IPS DF 19.7 (cell line): ENCODE measurements around the gene IL16.
"Not testable (repeated sequence)": the region's sequence is repeated elsewhere in the genome, so short reads cannot be mapped to it uniquely, and the experiment has no call there.

Source experiments
- DNase-seq: peaks from one replicate; pipeline ENCODE4 v3.0.0-alpha.2; 2013; ENCODE audit warnings: low read depth, low spot score

The IL16 gene

GRCh38 chr15:81334768-81335435, 138.2 kb downstream of the IL16 start:
- no peak for DNase-seq

GRCh38 chr15:81335631-81336030, 139.0 kb downstream of the IL16 start:
- no peak for DNase-seq

- DNase-seq: no peak
Observed at GRCh38 chr15:81336568-81336967, 139.9 kb downstream of the IL16 start.

GRCh38 chr15:81337241-81337640, 140.6 kb downstream of the IL16 start:
- DNase-seq: no peak

GRCh38 chr15:81337713-81338157, 141.1 kb downstream of the IL16 start:
- no peak for DNase-seq

- DNase-seq: no peak
Observed at GRCh38 chr15:81338170-81339007, 141.7 kb downstream of the IL16 start.

GRCh38 chr15:81339321-81339720, 142.6 kb downstream of the IL16 start:
- no peak for DNase-seq

GRCh38 chr15:81339851-81340250, 143.2 kb downstream of the IL16 start:
- DNase-seq: no peak

- DNase-seq: no peak
Observed at GRCh38 chr15:81341351-81341750, 144.7 kb downstream of the IL16 start.

GRCh38 chr15:81343371-81343770, 146.7 kb downstream of the IL16 start:
- no peak for DNase-seq

GRCh38 chr15:81346611-81347010, 149.9 kb downstream of the IL16 start:
- no peak for DNase-seq

GRCh38 chr15:81347910-81348309, 151.2 kb downstream of the IL16 start:
- DNase-seq: no peak

- DNase-seq: not testable (repeated sequence)
Observed at GRCh38 chr15:81348691-81349090, 152.0 kb downstream of the IL16 start.

GRCh38 chr15:81349271-81349670, 152.6 kb downstream of the IL16 start:
- no peak for DNase-seq

GRCh38 chr15:81351651-81352050, 155.0 kb downstream of the IL16 start:
- no peak for DNase-seq

- no peak for DNase-seq
Observed at GRCh38 chr15:81356252-81356651, 159.6 kb downstream of the IL16 start.

- DNase-seq: no peak
Observed at GRCh38 chr15:81357180-81357686, 160.6 kb downstream of the IL16 start.

GRCh38 chr15:81358248-81358647, 161.6 kb downstream of the IL16 start:
- DNase-seq: no peak

- DNase-seq: no peak
Observed at GRCh38 chr15:81360491-81360890, 163.8 kb downstream of the IL16 start.

GRCh38 chr15:81361891-81362290, 165.2 kb downstream of the IL16 start:
- no peak for DNase-seq

- DNase-seq: no peak
Observed at GRCh38 chr15:81362790-81363189, 166.1 kb downstream of the IL16 start.

GRCh38 chr15:81363276-81363675, 166.6 kb downstream of the IL16 start:
- DNase-seq: no peak
